Activated effector memory CD4-positive, alpha-beta T cell treated with anti-CD3 and anti-CD28 coated beads, Interleukin-2, amount 50 U/mL, for 16 hours (primary cell): ENCODE data around the gene ZFP92.

Experiments
- DNase-seq: peaks from one replicate; pipeline ENCODE4 v3.0.0-alpha.2; 2020

ZFP92 gene

DNA sequence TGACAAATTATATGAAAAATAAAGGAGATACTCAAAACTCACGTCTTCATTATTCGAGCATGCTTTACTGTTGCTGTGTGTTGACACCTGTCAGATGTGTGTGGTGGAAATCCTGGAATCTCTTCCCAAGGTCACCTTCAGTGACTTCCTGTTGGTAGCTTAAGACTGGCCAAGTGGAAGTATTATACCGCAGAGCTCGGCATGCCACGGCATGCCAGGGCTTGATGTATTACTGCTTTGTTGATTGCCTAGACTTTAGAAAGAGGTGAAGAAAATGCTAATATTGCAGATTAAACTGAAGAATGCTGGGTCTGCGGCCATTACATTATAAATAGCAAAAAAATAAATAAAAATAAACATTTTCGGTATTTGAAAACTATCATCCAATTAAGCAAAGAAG is 30.0 kb downstream of the ZFP92 start:
- no peak for DNase-seq

DNA sequence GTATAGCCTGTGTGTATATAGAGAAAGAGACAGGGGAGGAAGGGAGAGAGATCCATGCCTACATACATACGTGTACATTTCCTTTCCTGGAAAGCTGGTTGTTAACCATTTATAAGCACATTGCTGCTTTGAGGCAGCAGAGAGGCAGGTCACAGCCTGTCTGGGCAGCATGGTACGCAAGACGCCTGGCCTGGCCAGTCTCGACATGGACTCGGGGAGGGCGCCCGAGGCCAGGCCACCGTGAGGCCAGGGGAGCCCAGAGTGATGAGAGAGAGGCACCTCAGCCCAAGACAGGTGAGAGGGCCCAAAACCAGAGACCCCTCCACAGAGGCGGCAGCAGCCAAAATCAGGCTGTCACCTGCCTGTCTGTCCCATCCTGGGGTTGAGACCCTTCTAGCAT is 30.7 kb downstream of the ZFP92 start:
- DNase-seq: no peak

DNA sequence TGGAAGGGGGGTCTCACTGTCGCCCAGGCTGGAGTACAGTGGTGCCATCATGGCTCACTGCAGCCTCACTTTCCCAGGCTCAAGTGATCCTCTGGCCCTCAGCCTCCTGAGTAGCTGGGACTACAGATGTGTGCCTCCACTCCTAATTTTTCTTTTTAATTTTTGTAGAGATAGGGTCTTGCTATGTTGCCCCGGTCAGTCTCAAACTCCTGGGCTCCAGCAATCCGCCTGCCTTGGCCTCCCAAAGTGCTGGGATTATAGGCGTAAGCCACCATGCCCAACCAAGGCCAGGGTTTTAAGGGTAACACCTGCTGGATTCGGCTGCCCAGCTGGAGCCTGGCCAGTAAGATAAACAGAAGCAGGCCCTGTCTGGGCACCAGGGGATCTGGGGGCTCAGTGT is 31.2 kb downstream of the ZFP92 start:
- DNase-seq: no peak

DNA sequence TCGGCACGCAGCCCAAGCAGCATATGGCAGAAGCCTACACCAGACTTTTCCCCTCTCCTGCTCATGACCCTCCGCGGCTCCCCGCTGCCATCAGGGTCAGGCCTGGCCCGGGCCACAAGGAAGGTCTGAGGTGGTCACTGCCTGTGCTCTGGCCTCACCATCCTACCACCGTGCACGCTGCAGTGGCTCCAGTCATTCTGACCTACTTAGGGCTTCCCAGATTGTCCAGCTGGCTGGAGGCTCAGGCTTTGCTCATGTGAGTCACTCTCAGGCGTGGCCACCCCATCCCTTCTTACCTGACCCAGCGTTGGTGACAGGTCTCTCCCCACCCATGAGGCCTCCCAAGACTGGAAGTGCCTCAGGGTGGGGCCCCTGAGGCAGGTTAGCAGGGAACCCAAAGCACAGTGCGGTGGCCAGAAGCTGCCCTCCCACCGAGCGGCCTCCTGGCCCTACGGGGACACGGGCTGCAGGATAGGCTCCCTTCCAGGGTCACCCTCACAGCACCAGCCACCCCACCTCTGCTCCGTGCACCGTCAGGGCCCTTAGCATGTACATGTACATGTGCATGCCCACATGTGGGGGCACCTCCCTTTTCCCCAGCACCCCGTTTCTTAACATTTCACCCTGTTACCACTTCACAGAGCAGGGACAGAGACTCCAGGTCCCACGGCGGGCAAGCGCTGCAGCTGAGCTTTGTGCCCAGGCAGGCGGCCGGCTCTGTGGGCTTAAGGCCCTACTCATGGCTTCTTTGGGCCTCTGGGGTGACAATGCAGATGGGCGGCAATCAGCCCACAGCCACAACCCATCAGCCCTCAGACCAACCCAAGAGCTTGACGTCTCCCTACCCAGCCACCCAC is 32.4 kb downstream of the ZFP92 start:
- no peak for DNase-seq

DNA sequence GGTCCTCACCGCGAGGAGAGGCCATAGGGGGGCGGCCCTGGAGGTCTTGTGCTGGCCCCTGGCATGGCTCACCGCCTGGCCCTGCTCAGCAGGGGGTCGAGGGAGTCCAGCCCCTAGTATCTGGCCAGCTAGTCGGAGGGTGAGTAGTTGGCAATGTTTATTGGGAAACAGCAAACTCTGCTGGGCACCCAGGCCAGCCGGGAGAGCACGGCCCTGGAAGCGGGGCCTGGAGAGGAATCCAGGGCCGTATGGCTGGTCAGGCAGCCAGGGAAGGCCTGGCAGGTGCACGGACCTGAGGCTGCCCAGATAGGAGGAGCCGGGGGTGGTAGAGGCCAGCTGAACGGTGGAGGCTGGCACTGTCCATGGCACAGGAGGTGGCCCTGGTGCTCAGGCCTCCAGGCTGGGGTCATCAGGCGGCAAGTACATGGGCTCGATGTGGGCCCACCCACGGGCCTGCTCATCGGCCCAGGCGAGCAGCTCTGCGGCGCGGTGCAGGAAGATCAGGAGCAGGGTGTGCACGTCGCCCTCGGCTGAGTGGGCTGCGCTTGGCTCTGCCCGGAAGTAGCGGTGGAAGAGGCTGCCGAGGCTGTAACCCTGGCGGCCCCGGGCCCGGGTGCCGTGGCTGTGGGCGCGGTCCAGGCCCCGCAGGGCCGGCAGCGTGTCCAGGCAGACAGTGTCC is 33.2 kb downstream of the ZFP92 start:
- no peak for DNase-seq

DNA sequence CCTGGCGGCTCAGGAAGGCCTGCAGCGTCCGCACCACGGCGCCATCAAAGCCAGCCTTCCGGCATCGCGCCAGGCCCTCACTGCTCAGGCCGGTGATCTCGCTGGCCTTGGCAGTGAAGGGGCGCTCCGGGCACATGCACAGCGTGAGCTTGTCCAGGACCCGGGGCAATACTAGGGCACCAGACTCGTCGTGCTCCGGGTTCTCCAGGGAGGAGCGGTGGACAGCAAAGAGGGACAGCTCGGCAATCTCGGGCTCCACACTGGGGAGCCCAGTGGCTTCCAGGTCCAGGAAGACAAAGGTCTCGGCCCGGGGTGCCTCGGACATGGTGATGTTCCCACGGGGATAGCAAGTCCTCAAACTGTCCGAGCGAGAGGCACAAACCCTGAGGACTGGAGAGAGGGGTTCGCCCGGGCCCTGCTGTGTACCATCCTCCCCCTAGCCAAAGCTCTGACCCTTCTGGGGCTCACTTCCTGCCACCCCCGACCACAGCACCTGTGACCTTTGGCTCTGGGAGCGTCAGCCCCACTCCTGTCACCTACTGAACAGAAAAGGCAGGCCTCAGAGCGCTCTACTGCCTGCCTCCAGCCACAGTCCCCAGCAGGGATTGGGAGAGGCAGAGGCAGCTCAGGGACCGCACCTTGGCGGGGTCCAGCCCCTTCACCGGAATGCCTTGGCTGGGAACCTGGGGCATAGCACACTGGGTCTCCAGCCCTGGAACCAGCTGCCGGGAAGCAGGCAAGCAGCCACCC is 34.0 kb downstream of the ZFP92 start:
- no peak for DNase-seq

DNA sequence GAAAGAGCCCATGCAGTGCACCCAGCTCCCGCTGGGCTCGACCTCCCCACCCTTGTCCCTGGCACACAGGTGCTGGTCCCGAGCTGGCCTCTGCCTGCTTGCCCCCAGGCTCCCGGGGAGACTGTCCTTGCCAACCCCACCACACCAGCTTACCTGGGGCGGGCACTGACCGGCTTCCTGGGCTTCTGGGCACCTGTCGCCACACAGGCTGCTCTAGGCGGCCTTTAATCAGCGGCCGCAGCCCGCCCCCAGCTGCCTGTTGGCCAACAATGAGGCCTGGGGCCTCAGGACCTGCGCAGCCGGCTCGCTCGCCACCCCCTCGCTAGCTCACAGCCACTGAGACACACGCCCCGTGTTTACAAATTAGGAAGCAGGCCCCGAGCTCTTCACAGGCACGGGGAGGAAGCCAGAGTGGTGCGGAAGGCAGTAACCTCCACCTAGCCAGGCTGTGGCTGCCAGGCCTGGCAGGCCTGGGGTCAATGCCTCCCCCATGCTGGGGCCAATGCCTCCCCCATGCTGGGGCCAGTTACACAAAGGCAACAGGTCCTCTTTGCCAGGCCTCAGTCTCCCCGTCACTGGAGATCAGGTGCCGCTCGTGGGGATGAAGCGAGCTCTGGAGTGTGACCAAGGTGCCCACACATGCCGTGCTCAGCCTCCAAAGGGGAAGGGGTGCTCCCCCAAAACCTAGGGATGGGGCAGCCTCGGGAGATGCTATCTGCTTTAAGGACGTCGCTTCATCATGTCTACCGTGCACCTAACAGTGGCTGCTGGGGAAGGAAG is 34.8 kb downstream of the ZFP92 start, which contains the start of gene TREX2:
Gene TREX2 (minus strand): TSS at position 201 of the 780 bp plus-strand sequence. CDS start 626 bp downstream, outside the sequence.
- DNase-seq: no peak

DNA sequence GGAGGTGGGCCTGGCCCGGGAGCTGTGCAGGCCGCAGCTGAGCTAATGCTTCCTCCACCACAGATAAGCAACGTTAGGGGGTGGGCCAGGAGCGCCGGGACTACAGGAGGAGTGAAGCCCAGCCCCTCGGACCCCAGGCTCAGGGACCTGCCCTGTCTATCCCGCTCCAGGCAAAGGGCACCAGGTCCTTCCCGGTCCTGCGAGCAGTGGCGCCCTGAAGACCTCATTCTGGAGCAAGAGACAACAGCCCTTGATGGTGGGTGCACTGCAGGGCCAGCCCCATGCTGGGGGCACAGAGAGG is 35.3 kb downstream of the ZFP92 start:
- no peak for DNase-seq

DNA sequence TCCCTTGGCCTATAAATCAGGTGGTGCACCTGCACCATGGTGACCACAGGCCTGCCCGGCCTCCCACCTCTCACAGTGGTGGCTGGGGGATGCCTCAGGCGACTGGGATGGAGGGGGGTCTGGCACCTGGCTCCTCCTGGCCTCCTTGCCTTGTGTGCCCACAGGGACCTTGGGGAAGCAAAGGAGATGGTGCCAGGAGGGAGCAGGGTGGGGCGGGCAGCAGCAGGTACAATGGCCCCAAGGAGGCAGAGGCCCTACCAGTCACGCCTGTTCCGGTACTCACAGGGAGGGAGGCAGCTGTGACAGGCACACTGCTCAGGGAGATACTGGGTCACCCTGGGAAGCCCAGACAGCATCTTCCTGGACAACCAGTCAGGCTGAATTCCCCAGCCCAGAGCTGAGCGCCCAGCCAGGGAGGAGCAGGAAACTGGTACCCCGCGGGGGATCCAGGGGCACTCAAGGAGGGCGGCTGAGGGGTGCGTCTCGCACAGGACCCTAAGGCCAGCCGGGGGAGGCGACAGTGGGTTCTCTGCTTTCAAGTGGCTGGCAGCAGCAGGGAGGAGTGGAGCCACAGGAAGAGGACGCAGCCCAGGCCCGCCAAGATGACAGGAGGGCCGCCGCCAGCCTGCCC is 35.8 kb downstream of the ZFP92 start:
- no peak for DNase-seq

DNA sequence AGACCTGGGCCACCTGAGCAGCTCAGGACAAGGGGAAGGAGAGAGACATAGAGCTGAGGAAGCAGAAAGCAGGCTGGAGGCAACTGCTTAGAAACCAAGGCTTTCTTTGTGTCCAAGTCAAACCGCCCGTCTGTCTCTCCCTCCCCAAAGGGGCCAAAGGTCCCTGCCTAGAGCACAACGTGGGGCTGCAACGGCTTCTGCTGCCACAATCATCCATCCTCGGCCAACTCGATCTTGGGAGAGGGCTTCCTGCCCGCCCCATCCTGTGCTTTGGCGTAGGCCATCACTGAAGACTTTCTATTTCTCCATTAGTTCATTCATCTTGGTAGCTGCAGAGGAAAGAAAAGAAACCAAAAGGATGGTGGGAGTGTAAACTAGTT is 36.3 kb downstream of the ZFP92 start:
- no peak for DNase-seq

DNA sequence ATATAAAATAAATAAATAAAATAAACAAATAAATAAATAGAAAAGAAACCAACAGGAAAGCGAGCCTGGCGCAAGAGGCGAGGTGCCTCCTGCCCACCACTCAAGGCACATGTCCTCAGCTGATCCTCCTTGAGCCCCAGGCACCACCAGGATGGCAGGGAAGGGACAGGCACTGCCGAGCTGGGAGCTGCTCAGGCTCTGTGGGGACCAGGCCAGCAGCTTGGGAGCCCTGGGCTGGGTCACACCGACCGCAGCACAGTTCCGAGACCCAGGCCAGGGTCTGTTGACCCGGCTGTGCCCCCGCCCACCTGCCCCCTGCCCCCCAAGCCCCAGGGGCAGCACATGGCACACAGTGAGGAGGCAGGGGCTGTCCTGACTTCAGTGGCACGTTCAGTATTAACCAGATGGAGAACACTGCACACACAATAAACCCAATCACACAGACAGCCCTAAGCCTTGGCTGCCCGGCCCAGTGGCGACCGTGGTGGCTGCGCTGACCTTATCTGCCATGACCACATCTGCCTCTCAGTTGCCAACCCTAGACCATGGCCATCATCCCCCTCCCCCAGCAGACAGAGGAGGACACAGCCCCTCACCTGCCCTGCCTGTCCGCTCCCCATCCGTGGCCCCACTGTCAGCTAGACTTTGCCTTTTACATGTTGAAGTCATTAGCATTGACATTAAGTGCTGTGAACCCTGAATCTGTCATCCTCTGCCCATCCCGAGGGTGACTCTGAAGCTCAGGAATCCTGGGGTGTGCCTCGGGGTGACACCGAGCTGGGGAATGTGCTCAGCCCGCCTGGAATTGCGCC is 37.5 kb downstream of the ZFP92 start:
- DNase-seq: no peak

DNA sequence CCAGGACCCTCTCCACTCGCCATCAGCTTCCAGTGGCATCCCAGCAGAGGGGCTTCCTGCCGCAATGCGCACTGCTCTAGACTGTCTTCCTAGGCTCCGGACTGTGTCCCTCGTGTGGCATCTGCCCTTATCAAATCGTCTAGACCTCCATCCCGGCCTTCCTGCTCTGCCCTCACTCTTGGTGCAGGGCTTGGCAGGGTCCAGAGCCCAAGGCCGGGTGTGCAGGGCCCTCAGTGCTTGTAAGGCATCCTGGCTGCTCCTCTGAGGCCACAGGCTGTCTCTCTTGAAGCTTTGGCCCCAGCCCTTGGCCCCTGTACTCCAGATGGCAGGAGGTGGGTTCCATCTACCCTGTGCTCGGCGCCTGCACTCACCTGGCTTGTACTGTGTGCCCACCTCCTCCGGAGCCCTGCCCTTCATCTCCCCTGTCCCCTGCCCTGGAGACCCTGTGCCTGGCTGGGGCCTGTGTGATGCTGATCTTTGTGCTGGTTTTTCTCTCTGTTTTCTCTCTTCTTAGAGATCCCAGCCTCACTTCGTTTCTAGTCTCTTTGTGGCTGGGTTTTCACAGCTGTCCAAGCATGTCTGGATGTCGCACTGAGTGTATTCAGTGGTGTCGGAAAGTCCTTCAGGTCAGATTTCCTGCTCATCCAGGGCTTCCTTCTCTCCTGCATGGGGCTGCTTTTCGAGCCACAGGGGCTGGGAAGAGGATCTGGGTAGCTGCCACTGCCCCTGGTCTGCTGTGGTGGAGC is 38.3 kb downstream of the ZFP92 start:
- DNase-seq: no peak

DNA sequence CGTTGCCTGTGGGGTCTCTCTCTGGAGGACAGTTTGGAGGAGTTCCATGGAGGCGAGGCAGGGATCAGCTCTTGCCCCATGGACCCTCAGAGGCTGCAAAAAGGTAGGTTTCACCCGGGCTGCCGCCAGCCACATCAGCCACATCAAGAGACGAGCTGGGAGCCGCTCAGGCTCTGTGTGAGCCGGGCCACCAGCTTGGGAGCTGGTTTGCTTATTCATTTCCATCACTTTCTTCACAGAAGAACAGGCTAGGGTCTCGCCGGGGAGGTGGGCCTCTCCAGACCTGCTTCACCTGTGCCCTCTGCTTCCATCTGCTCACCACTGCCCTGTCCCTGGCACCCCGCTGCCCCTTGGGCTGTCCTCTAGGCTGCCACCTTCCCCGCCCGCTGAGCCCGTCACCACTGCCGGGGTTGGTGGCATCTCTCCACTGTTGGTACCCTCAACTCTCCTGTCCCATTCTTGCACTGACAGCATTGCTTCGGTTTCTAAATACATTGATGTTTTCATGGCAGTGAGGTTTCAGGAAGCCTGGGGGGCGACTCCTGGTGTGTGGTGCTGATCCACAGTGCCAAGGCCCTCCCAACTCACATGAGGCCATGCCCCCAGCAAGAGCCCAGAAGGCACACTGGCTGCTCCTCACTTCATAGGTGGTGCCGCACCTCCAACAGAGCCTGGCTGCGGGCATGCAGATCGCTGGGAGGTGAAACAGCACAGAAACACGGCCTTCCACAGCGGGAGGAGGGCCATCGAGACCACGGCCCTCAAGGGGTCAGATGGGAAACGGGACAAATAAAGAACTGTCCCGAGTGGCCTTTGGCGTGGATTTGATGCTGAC is 39.1 kb downstream of the ZFP92 start:
- no peak for DNase-seq

DNA sequence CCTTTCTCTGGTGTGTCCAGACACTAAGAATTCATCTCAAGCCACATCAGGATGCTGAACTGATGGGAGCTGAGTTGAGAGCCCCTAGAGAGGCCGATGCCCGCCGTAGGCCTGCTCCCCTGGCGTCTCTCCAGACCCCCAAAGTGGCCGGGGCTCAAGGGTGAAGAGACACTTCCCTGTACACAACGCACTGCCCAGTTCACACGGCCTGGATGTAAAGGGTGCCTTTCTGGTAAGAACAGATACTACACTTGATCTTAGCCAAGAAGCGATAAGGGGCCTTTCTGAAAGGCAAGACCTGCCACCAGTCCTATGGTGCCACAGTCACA is 39.6 kb downstream of the ZFP92 start:
- DNase-seq: no peak

DNA sequence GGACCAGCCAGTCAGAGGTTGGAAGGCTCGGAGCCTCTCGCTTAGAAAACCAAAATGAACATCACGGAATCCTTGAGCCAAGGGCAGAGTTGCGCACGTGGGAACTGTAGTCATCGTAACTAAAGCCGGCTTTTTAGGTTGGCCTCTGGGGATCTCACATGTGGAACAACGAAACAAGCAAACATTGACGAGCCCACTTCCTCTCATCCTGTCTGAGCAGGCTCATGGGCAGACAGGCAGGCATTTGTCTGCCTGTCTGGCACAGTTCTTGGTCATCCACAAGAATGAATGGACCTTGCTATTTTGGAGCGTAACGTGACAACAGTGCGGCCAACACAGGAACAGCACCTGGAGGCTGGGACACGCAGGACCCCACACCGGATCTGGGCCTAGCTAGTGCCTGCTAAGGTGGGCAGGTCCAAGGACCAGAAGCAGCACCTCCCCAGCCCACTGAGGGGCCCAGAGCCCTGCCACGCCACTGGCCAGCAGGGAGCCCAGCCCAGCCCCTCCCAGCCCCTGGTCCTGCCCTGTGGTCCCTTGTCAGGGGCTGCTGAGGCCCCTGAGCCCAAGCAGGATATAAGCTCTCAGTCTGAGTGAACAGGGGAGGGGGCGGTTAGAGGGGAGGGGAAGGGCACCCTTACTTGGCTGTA is 43.8 kb downstream of the ZFP92 start:
- no peak for DNase-seq

DNA sequence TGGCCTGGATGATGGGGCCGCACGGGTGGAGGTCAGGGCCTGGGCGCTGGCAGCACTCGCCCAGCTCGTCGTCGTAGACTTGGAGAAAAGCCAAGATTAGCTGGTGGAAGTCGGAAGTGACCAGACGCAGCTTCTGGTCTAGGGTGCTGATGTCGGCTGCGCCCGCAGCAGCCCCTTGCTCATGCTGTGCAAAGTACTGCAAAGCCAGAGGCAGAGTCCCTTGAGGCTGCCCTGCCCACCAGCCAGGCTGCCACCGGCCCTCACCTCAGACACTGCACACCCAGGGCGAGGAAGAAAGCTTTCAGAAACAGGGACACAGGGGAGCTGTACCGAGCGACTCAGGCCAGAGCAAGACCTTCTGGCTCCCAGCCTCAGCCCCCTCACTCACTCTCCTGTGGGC is 44.3 kb downstream of the ZFP92 start:
- DNase-seq: no peak

DNA sequence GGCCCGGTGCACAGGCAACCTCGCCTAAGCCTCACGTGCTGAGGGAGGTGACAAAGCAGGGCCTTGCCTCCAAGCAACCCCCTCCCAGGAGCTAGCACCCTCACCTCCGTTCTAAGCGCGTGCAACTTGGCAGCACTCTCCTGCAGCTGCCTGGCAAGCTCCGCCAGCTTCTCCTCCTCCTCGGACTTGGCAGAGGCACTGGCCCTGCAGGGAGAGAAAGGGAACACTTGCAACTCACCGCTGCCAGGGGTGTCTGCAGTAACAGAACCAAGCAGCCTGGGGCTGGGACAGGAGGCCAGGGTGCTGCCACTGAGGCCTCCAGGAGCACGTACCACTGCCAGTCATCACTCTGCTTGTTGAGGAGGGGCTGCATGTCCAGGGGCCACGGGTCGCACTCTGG is 44.9 kb downstream of the ZFP92 start:
- DNase-seq: no peak

DNA sequence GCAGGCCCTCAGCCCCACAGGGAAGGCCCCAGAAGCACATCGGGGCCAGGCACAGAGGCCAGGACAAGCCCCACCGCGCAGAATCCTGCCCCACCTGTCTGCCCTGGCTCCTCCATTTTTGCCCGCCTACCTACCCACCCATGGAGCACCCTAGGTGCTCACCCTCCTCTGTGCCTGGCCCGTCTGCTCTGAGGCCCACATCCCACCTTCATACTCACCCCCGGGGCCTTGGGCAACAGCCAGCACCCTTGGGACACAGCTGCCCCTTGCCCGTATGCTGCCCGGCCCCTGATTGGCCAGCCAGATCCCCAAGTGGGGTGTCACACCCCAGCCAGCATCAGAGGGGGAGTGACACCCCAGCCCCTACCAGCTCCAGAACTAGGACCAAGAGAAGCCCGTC is 45.4 kb downstream of the ZFP92 start:
- DNase-seq: no peak

DNA sequence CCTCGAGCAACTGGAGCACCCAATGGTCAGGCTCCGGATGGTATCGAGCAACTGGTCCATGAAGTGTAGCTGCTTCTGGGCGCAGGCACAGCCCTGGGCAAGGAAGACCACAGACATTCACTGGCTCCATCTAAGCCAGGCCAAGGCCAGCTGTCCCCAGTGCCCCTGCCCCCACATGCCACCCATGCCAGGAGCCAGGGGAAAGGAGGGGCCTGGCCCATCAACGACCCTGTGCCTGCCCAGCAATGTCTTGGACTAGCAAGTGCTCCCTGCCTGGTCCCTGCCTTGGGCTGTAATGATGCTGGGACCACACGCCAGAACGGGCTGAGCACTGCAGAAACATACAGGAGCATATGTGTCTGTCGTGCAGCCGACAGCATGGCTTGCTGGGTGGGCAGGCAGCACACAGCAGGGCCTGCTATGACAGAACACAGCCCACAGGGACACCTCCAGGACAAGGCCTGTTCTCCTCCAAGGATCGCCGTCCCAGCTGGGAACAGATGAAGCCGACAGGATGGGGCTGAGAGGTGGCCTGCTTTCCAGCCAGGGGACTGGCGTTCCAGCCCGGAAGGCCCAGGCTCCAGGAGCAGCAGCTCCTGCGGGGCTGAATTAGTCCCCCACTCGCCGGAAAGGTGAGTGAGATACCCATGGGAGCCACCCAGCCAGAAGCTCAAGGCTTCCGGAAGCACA is 46.0 kb downstream of the ZFP92 start:
- no peak for DNase-seq
